Neural progenitor cell (in vitro differentiated cells): ENCODE data around the gene CNTNAP2. TPM values are rescaled to one million over a fixed set of nuclear protein-coding genes. Genes with fewer than 3 reads are reported as not detected.
A peak's percentile ranks its signal among the peaks of the same experiment; 100 is the strongest.

ENCODE experiments used
- DNase-seq: peaks from one replicate; pipeline ENCODE4 v3.0.0-alpha.2; 2016; ENCODE audit warnings: low spot score
- H2AFZ ChIP-seq: fragments of 200-600 bp; sonication (generic); replicated peaks from 2 replicates; pipeline ENCODE4 v1.6.1; 2016; ENCODE audit warnings: antibody characterized with exemption
- H3F3A ChIP-seq: fragments of 200-600 bp; sonication (generic); 2 replicates; pipeline ENCODE4 v1.6.1; 2016; ENCODE audit warnings: antibody characterized with exemption, low read depth
- H3K27ac ChIP-seq: fragments of 200-600 bp; sonication (generic); 2 replicates; pipeline ENCODE4 v1.5.1; 2016; ENCODE audit warnings: mild to moderate bottlenecking
- H3K27me3 ChIP-seq: fragments of 200-600 bp; sonication (generic); 2 replicates; pipeline ENCODE4 v1.6.1; 2016; ENCODE audit warnings: mild to moderate bottlenecking, moderate library complexity
- H3K36me3 ChIP-seq: fragments of 200-600 bp; sonication (generic); 2 replicates; pipeline ENCODE4 v1.5.1; 2016
- H3K4me1 ChIP-seq: fragments of 200-600 bp; sonication (generic); 2 replicates; pipeline ENCODE4 v1.6.1; 2016; ENCODE audit warnings: mixed run types
- H3K4me2 ChIP-seq: fragments of 200-600 bp; sonication (generic); 2 replicates; pipeline ENCODE4 v1.6.1; 2016
- H3K4me3 ChIP-seq: fragments of 200-600 bp; sonication (generic); 2 replicates; pipeline ENCODE4 v1.5.1; 2016
- H3K79me2 ChIP-seq: fragments of 200-600 bp; sonication (generic); 2 replicates; pipeline ENCODE4 v1.6.1; 2016; ENCODE audit warnings: low read depth
- H3K9ac ChIP-seq: fragments of 200-600 bp; sonication (generic); 2 replicates; pipeline ENCODE4 v1.6.1; 2016
- H3K9me3 ChIP-seq: fragments of 200-600 bp; sonication (generic); 2 replicates; pipeline ENCODE4 v1.5.1; 2016; ENCODE audit warnings: low read depth
- H4K20me1 ChIP-seq: fragments of 200-600 bp; sonication (generic); 2 replicates; pipeline ENCODE4 v1.6.1; 2016; ENCODE audit warnings: low read depth
- H3K27ac Mint-ChIP-seq: 3 replicates; pipeline ENCODE4 v1.8.0; 2021; ENCODE audit warnings: mixed read lengths
- H3K27me3 Mint-ChIP-seq: 2 replicates; pipeline ENCODE4 v1.8.0; 2022; ENCODE audit warnings: low read depth, mild to moderate bottlenecking, inconsistent platforms, moderate library complexity, mixed read lengths; ENCODE audit not compliant: insufficient read depth
- H3K36me3 Mint-ChIP-seq: 3 replicates; pipeline ENCODE4 v1.8.0; 2021; ENCODE audit warnings: mixed read lengths
- H3K4me1 Mint-ChIP-seq: 3 replicates; pipeline ENCODE4 v1.8.0; 2021; ENCODE audit warnings: mixed read lengths
- H3K4me3 Mint-ChIP-seq: 3 replicates; pipeline ENCODE4 v1.8.0; 2021; ENCODE audit warnings: mild to moderate bottlenecking, moderate library complexity, mixed read lengths
- H3K9me3 Mint-ChIP-seq: 3 replicates; pipeline ENCODE4 v1.8.0; 2020; ENCODE audit warnings: mixed read lengths
- CTCF ChIP-seq: fragments of 200-600 bp; sonication (generic); IDR thresholded peaks from 2 replicates; pipeline ENCODE4 v1.5.1; 2017; ENCODE audit warnings: antibody characterized with exemption, mild to moderate bottlenecking
- EZH2 ChIP-seq: fragments of 200-600 bp; sonication (generic); IDR thresholded peaks from 2 replicates; pipeline ENCODE4 v1.6.1; 2017; ENCODE audit warnings: antibody characterized with exemption, mild to moderate bottlenecking, moderate library complexity
- EZH2phosphoT487 ChIP-seq: fragments of 200-600 bp; sonication (generic); IDR thresholded peaks from 2 replicates; pipeline ENCODE4 v1.6.1; 2017; ENCODE audit warnings: antibody characterized with exemption
- total RNA-seq: library from RNA; depleted of rRNA; stranded (reverse); fragments of >200 nt; gene quantifications from 2 replicates; pipeline ENCODE4 v1.2.3, GENCODE V29; 2015; ENCODE audit warnings: low replicate concordance

CNTNAP2 gene
- total RNA-seq, 1 donor from 2014 or later: 126 TPM

- H3K36me3 Mint-ChIP-seq: no peaks in the 10 kb centered on the region
- H3K27ac Mint-ChIP-seq: no peak overlapping the region
- Histone ChIP-seq H3K27me3 (no peaks in the 10 kb centered on the region), H3K4me2 (no peak overlapping the region), H3K4me3 (no peak overlapping the region), H3K79me2 (no peaks in the 10 kb centered on the region), H3K4me1 (no peaks in the 10 kb centered on the region), H4K20me1 (no peaks in the 10 kb centered on the region), H3F3A (no peaks in the 10 kb centered on the region), H3K9ac (no peak overlapping the region), H2AFZ (peak overlapping the region; percentile 87), H3K9me3 (no peaks in the 10 kb centered on the region), H3K27ac (no peak overlapping the region), H3K36me3 (no peaks in the 10 kb centered on the region)
- H3K9me3 Mint-ChIP-seq: no peaks in the 10 kb centered on the region
- H3K4me3 Mint-ChIP-seq: no peak overlapping the region
- H3K27me3 Mint-ChIP-seq: no peaks in the 10 kb centered on the region
- TF ChIP-seq EZH2phosphoT487 (no peak), EZH2 (no peak), CTCF (no peak)
- H3K4me1 Mint-ChIP-seq: no peaks in the 10 kb centered on the region
- no peak for DNase-seq
These were observed 19.8 kb downstream of the CNTNAP2 start for GRCh38 chr7:146136357-146136875.

- no peaks in the 10 kb centered on the region for H3K4me1 ChIP-seq
- no peak for DNase-seq
- H3F3A ChIP-seq: no peaks in the 10 kb centered on the region
- H2AFZ ChIP-seq: no peak overlapping the region
- no peak overlapping the region for H3K9ac ChIP-seq
- no peaks in the 10 kb centered on the region for H3K79me2 ChIP-seq
- Mint-ChIP-seq H3K4me3 (no peak overlapping the region), H3K36me3 (no peaks in the 10 kb centered on the region), H3K4me1 (peaks cover 3% of the 10 kb centered on the region), H3K27ac (no peak overlapping the region), H3K9me3 (no peaks in the 10 kb centered on the region), H3K27me3 (no peaks in the 10 kb centered on the region)
- H3K27me3 ChIP-seq: no peaks in the 10 kb centered on the region
- no peaks in the 10 kb centered on the region for H3K36me3 ChIP-seq
- H3K4me2 ChIP-seq: no peak overlapping the region
- H4K20me1 ChIP-seq: no peaks in the 10 kb centered on the region
- no peaks in the 10 kb centered on the region for H3K9me3 ChIP-seq
- H3K4me3 ChIP-seq: no peak overlapping the region
- TF ChIP-seq EZH2phosphoT487 (no peak), EZH2 (no peak), CTCF (no peak)
- no peak overlapping the region for H3K27ac ChIP-seq
These were observed 22.3 kb downstream of the CNTNAP2 start for GRCh38 chr7:146138926-146139325.

GRCh38 chr7:146146831-146147486 lies 30.4 kb downstream of the CNTNAP2 start:
- TF ChIP-seq EZH2: no peak
- TF ChIP-seq EZH2phosphoT487: no peak
- no peak for TF ChIP-seq CTCF
- Mint-ChIP-seq H3K4me1 (peaks cover 3% of the 10 kb centered on the region), H3K9me3 (no peaks in the 10 kb centered on the region), H3K4me3 (no peak overlapping the region), H3K36me3 (no peaks in the 10 kb centered on the region), H3K27me3 (no peaks in the 10 kb centered on the region), H3K27ac (no peak overlapping the region)
- Histone ChIP-seq H3K36me3 (no peaks in the 10 kb centered on the region), H3K9me3 (no peaks in the 10 kb centered on the region), H2AFZ (peak overlapping the region; percentile 65), H3K27ac (no peak overlapping the region), H3K4me3 (no peak overlapping the region), H3K9ac (no peak overlapping the region), H3K4me1 (peaks cover 9% of the 10 kb centered on the region), H3K79me2 (no peaks in the 10 kb centered on the region), H4K20me1 (no peaks in the 10 kb centered on the region), H3K4me2 (peak overlapping the region; percentile 15), H3K27me3 (no peaks in the 10 kb centered on the region), H3F3A (no peaks in the 10 kb centered on the region)
- DNase-seq: no peak
